K562 (cell line): Measurements from ENCODE around the gene GPX2. TPM values are rescaled to one million over a fixed set of nuclear protein-coding genes. Genes with fewer than 3 reads are reported as not detected.

Experiments
- EGR1 ChIP-seq: fragments of 450-650 bp; conservative IDR thresholded peaks from 2 replicates; pipeline ENCODE4 v1.6.1; 2017; ENCODE audit warnings: mild to moderate bottlenecking
- GATAD2A ChIP-seq: fragments of 450-650 bp; IDR thresholded peaks from 2 replicates; pipeline ENCODE4 v1.6.1; 2017
- KLF16 ChIP-seq: IDR thresholded peaks from 2 replicates; pipeline ENCODE4 v1.6.1; 2016; ENCODE audit warnings: antibody characterized with exemption
- POLR2G ChIP-seq: fragments of 200-400 bp; formaldehyde crosslinking; IDR thresholded peaks from 2 replicates; pipeline ENCODE4 v1.6.1; 2017; ENCODE audit warnings: low read depth, mild to moderate bottlenecking, antibody characterized with exemption, low read length, moderate library complexity
- TBL1XR1 ChIP-seq, 2 experiments: IDR thresholded peaks; 2 replicates each; pipeline ENCODE4 v1.6.1; 2012; ENCODE audit warnings: improper control_type of control experiment in 2 of 2, low read length in 2 of 2, mild to moderate bottlenecking in 1 of 2
- ZNF695 ChIP-seq: fragments of 450-650 bp; formaldehyde crosslinking; IDR thresholded peaks from 2 replicates; pipeline ENCODE4 v1.4.0; 2020; ENCODE audit warnings: mild to moderate bottlenecking, moderate library complexity
- ZNF778 ChIP-seq: fragments of 450-650 bp; formaldehyde crosslinking; IDR thresholded peaks from 2 replicates; pipeline ENCODE4 v1.4.0; 2020; ENCODE audit warnings: mild to moderate bottlenecking, moderate library complexity
- polyA plus RNA-seq, 8 experiments: library from polyadenylated mRNA; depleted of rRNA in 4 of 8; stranded (reverse) in 5 of 8; unstranded in 3 of 8; fragments of >200 nt; fragmentation: Nextera tagmentation in 2 of 8; fragmentation: Illumina TruSeq in 1 of 8; extraction: Ambion mirVana in 2 of 8; extraction: Trizol in 1 of 8; gene quantifications; 2 replicates each; pipeline versions ENCODE4 v1.2.1 to v1.2.3, GENCODE V29; 2011 to 2014; ENCODE audit warnings: inconsistent platforms in 1 of 8, missing spikeins in 1 of 8
- total RNA-seq, 7 experiments: library from RNA; depleted of rRNA in 6 of 7; stranded (reverse); fragments of >200 nt in 6 of 7; fragmentation: Illumina TruSeq in 2 of 7; extraction: Trizol in 2 of 7; gene quantifications; 2 replicates each; pipeline versions ENCODE4 v1.2.1 to v1.2.3, GENCODE V29; 2011 to 2021; ENCODE audit warnings: low replicate concordance in 1 of 7
- TF ChIP-seq, protein P1 (sequence below), 2 experiments: fragments of 150-350 bp in 1 of 2; IDR thresholded peaks; 2 replicates each; pipeline ENCODE4 v1.6.1; 2012 to 2016; ENCODE audit warnings: low read depth in 2 of 2, low read length in 2 of 2, mild to moderate bottlenecking in 1 of 2, moderate library complexity in 1 of 2
- TF ChIP-seq, protein P2 (sequence below): sonication (generic); formaldehyde crosslinking; IDR thresholded peaks from 2 replicates; pipeline ENCODE4 v1.8.0; 2022; ENCODE audit warnings: missing genetic modification reagents, mild to moderate bottlenecking, borderline replicate concordance
- TF ChIP-seq, protein P3 (sequence below): fragments of 450-650 bp; IDR thresholded peaks from 2 replicates; pipeline ENCODE4 v1.6.1; 2017; ENCODE audit warnings: mild to moderate bottlenecking, moderate library complexity
- TF ChIP-seq, protein P4 (sequence below): sonication (generic); formaldehyde crosslinking; IDR thresholded peaks from 2 replicates; pipeline ENCODE4 v1.8.0; 2023; ENCODE audit warnings: mild to moderate bottlenecking, missing genetic modification reagents
- TF ChIP-seq, protein P5 (sequence below): fragments of 450-650 bp; IDR thresholded peaks from 2 replicates; pipeline ENCODE4 v1.6.1; 2017; ENCODE audit warnings: antibody characterized with exemption, mild to moderate bottlenecking
- TF ChIP-seq, protein P6 (sequence below), 3 experiments: IDR thresholded peaks in 2 of 3; conservative IDR thresholded peaks in 1 of 3; 2 replicates each; pipeline ENCODE4 v1.5.1; 2011 to 2012; ENCODE audit warnings: low read length in 3 of 3, mild to moderate bottlenecking in 3 of 3, control low read depth in 2 of 3, improper control_type of control experiment in 1 of 3, inconsistent platforms in 1 of 3, low read depth in 1 of 3, mixed read lengths in 1 of 3, moderate library complexity in 1 of 3; ENCODE audit not compliant: insufficient read depth in 2 of 3

Gene GPX2
- total and polyA plus RNA-seq, 9 of the 15 experiments (the other 6 are each of a cell fraction or from before 2014, with no cell fraction given): 0.24 TPM; not detected in 8

DNA sequence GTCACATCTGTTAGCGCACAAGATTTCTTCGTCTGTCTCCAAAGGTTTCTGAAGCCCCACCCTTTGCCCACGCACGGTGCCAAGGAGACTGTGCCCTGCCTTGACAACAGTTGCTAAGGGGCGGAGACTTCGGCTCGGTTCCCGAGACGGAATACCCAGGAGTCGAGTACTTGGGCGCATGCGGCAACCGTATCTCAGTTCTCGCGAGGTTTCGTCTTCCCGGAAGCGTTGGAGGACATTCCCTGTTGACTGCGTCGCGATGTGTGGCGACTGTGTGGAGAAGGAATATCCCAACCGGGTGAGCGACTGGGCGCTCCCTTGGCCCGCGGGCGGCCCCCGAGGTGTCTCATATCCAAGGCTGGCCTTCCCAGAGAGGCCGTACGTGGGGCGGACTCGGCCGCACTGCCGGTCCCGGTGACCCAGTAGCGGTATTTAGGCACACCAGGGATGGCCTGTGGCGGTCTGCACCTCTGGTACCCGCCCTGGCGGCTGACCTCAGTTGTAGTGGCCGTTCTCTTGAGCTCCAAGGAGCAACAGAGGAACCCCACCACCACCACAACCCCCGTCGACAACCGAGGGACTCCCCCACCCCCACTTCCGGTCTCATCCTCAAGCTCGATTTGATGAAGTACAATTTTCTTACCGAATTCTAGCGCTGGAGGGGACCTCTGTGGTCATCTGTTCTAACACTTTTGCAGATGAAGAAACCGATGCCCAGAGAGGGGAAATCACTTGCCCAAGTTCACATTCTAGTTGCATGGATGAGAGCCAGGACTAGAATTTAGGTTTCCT, 28.1 kb downstream of the GPX2 start, which contains the start of gene CHURC1 (continued):
- TF ChIP-seq, protein P1, sequence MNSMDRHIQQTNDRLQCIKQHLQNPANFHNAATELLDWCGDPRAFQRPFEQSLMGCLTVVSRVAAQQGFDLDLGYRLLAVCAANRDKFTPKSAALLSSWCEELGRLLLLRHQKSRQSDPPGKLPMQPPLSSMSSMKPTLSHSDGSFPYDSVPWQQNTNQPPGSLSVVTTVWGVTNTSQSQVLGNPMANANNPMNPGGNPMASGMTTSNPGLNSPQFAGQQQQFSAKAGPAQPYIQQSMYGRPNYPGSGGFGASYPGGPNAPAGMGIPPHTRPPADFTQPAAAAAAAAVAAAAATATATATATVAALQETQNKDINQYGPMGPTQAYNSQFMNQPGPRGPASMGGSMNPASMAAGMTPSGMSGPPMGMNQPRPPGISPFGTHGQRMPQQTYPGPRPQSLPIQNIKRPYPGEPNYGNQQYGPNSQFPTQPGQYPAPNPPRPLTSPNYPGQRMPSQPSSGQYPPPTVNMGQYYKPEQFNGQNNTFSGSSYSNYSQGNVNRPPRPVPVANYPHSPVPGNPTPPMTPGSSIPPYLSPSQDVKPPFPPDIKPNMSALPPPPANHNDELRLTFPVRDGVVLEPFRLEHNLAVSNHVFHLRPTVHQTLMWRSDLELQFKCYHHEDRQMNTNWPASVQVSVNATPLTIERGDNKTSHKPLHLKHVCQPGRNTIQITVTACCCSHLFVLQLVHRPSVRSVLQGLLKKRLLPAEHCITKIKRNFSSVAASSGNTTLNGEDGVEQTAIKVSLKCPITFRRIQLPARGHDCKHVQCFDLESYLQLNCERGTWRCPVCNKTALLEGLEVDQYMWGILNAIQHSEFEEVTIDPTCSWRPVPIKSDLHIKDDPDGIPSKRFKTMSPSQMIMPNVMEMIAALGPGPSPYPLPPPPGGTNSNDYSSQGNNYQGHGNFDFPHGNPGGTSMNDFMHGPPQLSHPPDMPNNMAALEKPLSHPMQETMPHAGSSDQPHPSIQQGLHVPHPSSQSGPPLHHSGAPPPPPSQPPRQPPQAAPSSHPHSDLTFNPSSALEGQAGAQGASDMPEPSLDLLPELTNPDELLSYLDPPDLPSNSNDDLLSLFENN (IDR thresholded peaks at IDR 0.05; ENCODE audit: low read depth in 2 of 2, low read length in 2 of 2): no peak
- peak; percentile 59; the same call in 1 of the 2 replicates for TF ChIP-seq EGR1
- peak; percentile 91 for TF ChIP-seq POLR2G
- TF ChIP-seq GATAD2A: no peak
- no peak for TF ChIP-seq ZNF695 (CRISPR knock-in tag)
- no peak for TF ChIP-seq TBL1XR1 (IDR thresholded peaks at IDR 0.05; ENCODE audit: low read length in 2 of 2)
- TF ChIP-seq ZNF778 (CRISPR knock-in tag): no peak
- TF ChIP-seq, protein P2, sequence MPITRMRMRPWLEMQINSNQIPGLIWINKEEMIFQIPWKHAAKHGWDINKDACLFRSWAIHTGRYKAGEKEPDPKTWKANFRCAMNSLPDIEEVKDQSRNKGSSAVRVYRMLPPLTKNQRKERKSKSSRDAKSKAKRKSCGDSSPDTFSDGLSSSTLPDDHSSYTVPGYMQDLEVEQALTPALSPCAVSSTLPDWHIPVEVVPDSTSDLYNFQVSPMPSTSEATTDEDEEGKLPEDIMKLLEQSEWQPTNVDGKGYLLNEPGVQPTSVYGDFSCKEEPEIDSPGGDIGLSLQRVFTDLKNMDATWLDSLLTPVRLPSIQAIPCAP (CRISPR knock-in tag): no peak
- TF ChIP-seq, protein P3, sequence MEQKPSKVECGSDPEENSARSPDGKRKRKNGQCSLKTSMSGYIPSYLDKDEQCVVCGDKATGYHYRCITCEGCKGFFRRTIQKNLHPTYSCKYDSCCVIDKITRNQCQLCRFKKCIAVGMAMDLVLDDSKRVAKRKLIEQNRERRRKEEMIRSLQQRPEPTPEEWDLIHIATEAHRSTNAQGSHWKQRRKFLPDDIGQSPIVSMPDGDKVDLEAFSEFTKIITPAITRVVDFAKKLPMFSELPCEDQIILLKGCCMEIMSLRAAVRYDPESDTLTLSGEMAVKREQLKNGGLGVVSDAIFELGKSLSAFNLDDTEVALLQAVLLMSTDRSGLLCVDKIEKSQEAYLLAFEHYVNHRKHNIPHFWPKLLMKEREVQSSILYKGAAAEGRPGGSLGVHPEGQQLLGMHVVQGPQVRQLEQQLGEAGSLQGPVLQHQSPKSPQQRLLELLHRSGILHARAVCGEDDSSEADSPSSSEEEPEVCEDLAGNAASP: no peak
- TF ChIP-seq, protein P4, sequence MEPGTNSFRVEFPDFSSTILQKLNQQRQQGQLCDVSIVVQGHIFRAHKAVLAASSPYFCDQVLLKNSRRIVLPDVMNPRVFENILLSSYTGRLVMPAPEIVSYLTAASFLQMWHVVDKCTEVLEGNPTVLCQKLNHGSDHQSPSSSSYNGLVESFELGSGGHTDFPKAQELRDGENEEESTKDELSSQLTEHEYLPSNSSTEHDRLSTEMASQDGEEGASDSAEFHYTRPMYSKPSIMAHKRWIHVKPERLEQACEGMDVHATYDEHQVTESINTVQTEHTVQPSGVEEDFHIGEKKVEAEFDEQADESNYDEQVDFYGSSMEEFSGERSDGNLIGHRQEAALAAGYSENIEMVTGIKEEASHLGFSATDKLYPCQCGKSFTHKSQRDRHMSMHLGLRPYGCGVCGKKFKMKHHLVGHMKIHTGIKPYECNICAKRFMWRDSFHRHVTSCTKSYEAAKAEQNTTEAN (CRISPR knock-in tag): no peak
- TF ChIP-seq, protein P5, sequence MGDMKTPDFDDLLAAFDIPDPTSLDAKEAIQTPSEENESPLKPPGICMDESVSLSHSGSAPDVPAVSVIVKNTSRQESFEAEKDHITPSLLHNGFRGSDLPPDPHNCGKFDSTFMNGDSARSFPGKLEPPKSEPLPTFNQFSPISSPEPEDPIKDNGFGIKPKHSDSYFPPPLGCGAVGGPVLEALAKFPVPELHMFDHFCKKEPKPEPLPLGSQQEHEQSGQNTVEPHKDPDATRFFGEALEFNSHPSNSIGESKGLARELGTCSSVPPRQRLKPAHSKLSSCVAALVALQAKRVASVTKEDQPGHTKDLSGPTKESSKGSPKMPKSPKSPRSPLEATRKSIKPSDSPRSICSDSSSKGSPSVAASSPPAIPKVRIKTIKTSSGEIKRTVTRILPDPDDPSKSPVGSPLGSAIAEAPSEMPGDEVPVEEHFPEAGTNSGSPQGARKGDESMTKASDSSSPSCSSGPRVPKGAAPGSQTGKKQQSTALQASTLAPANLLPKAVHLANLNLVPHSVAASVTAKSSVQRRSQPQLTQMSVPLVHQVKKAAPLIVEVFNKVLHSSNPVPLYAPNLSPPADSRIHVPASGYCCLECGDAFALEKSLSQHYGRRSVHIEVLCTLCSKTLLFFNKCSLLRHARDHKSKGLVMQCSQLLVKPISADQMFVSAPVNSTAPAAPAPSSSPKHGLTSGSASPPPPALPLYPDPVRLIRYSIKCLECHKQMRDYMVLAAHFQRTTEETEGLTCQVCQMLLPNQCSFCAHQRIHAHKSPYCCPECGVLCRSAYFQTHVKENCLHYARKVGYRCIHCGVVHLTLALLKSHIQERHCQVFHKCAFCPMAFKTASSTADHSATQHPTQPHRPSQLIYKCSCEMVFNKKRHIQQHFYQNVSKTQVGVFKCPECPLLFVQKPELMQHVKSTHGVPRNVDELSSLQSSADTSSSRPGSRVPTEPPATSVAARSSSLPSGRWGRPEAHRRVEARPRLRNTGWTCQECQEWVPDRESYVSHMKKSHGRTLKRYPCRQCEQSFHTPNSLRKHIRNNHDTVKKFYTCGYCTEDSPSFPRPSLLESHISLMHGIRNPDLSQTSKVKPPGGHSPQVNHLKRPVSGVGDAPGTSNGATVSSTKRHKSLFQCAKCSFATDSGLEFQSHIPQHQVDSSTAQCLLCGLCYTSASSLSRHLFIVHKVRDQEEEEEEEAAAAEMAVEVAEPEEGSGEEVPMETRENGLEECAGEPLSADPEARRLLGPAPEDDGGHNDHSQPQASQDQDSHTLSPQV: no peak
- TF ChIP-seq, protein P6, sequence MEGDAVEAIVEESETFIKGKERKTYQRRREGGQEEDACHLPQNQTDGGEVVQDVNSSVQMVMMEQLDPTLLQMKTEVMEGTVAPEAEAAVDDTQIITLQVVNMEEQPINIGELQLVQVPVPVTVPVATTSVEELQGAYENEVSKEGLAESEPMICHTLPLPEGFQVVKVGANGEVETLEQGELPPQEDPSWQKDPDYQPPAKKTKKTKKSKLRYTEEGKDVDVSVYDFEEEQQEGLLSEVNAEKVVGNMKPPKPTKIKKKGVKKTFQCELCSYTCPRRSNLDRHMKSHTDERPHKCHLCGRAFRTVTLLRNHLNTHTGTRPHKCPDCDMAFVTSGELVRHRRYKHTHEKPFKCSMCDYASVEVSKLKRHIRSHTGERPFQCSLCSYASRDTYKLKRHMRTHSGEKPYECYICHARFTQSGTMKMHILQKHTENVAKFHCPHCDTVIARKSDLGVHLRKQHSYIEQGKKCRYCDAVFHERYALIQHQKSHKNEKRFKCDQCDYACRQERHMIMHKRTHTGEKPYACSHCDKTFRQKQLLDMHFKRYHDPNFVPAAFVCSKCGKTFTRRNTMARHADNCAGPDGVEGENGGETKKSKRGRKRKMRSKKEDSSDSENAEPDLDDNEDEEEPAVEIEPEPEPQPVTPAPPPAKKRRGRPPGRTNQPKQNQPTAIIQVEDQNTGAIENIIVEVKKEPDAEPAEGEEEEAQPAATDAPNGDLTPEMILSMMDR (IDR thresholded peaks at IDR 0.05 in 2 of 3, conservative IDR thresholded peaks at IDR 0.05 in 1 of 3; ENCODE audit: insufficient read depth in 2 of 3, low read depth in 1 of 3, low read length in 3 of 3): no peak
- no peak for TF ChIP-seq KLF16
